Endothelial cell of hepatic sinusoid (primary cell): ENCODE measurements around the gene DPP4.
"Not testable (repeated sequence)": the region's sequence is repeated elsewhere in the genome, so short reads cannot be mapped to it uniquely, and the experiment has no call there.

Experiments
- in situ Hi-C: cut with HindIII; loops from 2 replicates; pipeline ENCODE4 v1.10.0; 2017; ENCODE audit warnings: low sequenced_read_pairs

The DPP4 gene

DNA sequence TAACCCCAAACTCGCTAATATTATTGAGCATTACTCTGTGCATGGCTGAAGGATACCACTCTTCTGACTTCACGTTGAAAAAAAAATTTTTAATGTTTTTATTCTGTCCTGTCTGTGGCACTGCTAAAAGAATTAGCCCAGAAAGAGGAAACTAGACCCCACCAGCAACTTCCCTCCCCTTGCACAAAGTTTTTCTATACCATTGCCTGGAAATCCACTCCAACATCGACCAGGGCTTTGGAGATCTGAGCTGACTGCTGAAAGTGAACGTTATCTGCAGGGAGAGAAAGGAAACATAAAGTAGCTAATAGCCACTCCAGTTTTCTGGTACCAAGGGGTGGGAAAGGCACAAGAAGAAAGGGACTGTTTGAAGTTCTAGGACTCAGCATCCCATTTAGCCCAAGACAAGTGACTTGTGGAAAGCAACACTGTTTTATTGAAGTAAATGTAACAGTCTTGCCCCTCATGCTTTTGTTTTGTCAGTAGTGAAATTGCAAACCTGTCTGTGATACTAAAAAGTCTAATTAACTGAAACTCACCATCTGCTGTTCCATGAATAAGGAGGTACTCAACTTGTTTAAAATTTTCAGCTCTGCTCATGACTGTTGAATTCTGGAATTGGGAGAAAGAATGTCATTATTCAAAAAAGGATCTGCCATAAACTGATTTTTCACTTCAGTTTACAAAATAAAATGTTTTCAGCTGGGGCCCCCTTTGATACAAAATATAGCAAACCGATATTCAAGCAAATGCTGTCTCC lies 79.1 kb downstream of the DPP4 start:
- in situ Hi-C loops, result no loop called here

GRCh38 chr2:161992531-161992930 lies 81.5 kb downstream of the DPP4 start:
- in situ Hi-C loops, result no loop called here

GRCh38 chr2:161991991-161992390 lies 82.0 kb downstream of the DPP4 start:
- in situ Hi-C loops, result no loop called here

DNA sequence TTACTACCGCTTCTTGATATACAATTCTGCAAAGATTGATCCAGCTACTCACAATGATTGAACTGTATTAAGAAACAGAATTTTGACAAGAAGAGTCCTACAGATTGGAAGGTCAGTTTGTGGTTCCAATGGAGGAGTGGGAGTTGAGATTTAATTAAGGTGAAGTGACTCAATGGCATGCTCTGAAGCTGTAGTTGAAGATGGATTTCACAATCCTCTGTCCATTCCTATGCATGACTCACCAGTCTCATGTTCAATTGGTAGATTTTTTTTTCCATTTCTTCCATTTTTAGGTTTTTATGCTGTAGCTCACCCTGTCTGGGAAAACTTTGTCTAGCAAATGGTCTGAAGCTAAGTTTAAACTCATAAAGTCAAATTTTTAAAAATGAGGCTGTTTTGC lies 83.3 kb downstream of the DPP4 start:
- in situ Hi-C loops, result no loop called here

- in situ Hi-C loops, result no loop called here
Measured at GRCh38 chr2:161990036-161990435, 84.0 kb downstream of the DPP4 start.

DNA sequence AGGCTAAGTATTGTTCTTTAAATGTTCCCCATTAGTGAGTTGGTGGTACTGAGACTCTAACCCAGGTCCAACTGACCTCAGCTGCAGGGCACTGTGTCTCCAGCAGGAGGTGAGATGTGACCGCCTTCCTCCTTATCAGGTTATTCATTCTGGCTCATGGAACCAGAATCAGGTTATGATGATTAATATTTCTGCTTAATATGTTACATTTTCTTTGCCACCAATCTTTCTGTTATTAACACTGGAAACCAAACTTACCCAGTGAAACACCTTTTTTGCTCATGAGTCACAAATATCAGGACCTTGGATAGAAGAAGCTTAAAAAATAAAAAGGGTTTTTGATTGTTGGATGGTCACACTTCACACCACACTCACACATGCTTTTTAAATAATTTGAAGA lies 85.4 kb downstream of the DPP4 start:
- in situ Hi-C loops, result no loop called here

- in situ Hi-C loops, result no loop called here
Measured at GRCh38 chr2:161987311-161987710, 86.7 kb downstream of the DPP4 start.

GRCh38 chr2:161983866-161984265 lies 90.1 kb downstream of the DPP4 start:
- in situ Hi-C loops, result no loop called here

DNA sequence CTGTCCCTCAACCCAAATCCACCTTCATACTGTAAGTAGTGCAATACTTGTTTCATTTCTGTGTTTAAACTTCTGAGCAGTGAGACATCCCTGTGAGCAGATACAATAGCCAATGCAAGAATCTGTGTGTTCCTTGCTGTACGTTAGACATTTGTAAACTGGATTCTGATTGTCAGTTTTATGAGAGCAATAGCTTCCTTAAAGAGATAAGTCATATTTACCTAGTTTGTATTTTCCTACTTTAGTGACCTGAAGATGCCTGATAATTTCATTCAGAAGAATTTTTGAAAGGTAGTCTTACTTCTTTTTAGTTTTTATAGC lies 90.7 kb downstream of the DPP4 start:
- in situ Hi-C loops, result no loop called here

DNA sequence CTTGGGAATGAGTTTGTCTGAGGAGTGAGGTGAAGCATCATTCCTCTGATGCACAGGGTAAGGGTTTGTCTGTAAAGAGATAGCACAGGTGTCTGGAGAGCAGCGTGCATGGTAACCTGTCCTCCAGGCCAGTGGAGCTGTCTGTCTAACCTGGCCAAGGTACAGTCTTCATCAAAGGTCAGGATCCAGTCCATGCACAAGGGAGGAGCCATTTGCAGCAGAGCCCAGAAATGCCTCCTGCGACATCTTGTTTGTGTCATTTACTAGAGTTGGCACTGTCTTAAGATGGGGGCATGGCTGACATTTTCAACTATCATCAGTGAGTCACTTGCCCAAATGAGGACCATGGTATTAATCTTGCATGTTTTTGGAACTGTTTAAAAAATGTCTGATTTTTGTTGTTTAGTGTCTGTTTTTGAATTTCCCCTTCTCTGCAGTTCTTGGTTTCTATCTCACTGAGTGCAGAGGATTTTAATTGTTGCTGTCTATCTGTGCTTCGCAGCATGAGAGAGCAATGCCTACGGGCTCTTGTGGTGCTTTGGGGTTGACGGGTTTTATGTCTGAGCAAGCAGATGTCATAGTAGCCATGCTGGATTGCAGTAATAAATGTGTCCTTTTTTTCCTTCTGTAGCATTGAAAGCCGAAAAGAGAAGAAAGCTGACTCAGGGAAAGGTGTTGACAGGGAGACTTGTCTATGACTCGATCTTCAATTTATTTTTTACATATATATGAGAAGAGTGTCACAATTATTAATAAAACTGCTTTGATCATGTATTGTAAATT lies 91.3 kb downstream of the DPP4 start:
- in situ Hi-C loops, result no loop called here

- in situ Hi-C loops, result no loop called here
Measured at GRCh38 chr2:161981679-161982250, 92.2 kb downstream of the DPP4 start.

- in situ Hi-C loops, result no loop called here
Measured at GRCh38 chr2:161980976-161981375, 93.0 kb downstream of the DPP4 start.

- in situ Hi-C loops, result no loop called here
Measured at GRCh38 chr2:161979490-161979889, 94.5 kb downstream of the DPP4 start.

- in situ Hi-C loops, result not testable (repeated sequence)
Measured at GRCh38 chr2:161977926-161978325, 96.1 kb downstream of the DPP4 start.

DNA sequence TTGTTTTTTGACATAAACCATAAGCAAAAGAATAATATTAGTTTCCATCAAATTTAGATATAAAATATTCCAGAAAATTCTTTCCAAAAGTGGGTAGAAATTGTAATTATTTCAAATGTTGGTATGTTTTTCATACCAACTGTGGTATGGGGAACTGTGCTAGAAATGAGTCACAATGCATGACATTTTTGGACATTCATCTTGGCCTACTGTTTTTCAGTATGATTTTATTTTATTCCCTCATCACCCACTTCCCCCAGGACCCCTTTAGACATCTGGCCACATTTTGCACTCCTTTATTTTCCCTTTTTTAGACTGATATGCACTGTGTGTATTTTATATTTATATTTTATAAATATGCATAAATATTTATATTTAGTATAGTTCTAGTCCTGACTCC lies 97.1 kb downstream of the DPP4 start:
- in situ Hi-C loops, result no loop called here

GRCh38 chr2:161976295-161976694 lies 97.7 kb downstream of the DPP4 start:
- in situ Hi-C loops, result no loop called here

- in situ Hi-C loops, result no loop called here
Measured at GRCh38 chr2:161975813-161976160, 98.2 kb downstream of the DPP4 start.

GRCh38 chr2:161975062-161975812 lies 98.8 kb downstream of the DPP4 start:
- in situ Hi-C loops, result no loop called here

GRCh38 chr2:161974461-161974860 lies 99.6 kb downstream of the DPP4 start:
- in situ Hi-C loops, result no loop called here

DNA sequence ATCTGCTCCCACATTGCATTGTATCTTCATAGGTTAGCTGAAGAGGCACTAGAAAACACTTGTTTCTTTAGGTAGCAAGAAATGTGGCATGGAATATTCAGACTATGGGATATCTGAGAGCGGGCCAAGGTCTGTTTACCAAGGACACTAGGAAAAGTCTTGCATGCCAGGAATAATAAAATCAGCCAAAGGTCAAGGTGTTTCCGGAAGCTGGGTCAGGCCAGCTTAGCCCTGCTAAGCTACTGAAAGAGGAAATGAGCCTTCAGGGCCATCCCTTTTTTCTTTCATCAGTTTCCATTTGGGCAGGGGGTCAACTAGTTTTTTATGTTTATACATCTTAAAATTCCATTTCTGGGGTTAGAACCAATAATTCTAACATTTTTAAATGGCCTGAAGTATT lies 101.1 kb downstream of the DPP4 start:
- in situ Hi-C loops, result no loop called here

DNA sequence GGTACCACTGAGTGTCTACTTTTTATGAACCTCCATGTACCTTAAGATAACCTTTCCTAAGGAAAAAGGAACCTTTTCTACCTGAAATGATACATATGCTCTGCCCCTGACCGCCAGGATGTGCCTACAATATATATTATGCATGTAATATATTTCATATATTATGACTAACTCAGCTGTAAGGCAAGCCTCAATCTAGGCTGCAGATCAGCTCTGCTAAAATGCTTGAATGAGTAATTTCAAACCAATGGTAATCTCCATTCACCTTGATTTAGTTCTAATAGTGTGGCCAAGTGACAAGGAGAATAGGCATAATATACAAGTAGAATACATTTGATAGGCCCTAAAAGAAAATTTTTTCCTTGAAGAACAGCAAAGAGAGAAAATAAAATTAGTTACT lies 101.8 kb downstream of the DPP4 start:
- in situ Hi-C loops, result no loop called here

GRCh38 chr2:161971551-161971950 lies 102.5 kb downstream of the DPP4 start:
- in situ Hi-C loops, result no loop called here
